Adrenal gland (tissue), 12 donors: ENCODE measurements around the gene TRAF2. TPM values are rescaled to one million over a fixed set of nuclear protein-coding genes. Genes with fewer than 3 reads are reported as not detected.

Source experiments
- DNase-seq, 7 donors: peaks; one replicate each; pipeline ENCODE4 v3.0.0-alpha.2; 2019 to 2020
- H3K27ac ChIP-seq, 5 donors: fragments of 200-600 bp; sonication (generic) in 4 of 5; 1 replicate in 3 of 5; 2 replicates in 2 of 5; pipeline versions ENCODE4 v1.5.1 to v1.8.0; 2016 to 2020; ENCODE audit warnings: mild to moderate bottlenecking in 1 of 5
- H3K27me3 ChIP-seq: fragments of 200-600 bp; 2 replicates; pipeline ENCODE4 v1.8.0; 2021
- H3K36me3 ChIP-seq, 2 donors: fragments of 200-600 bp; replicated peaks in 1 of 2; 1 replicate in 1 of 2; 2 replicates in 1 of 2; pipeline versions ENCODE4 v1.5.1 to v1.8.0; 2018 to 2022
- H3K4me1 ChIP-seq, 2 donors: fragments of 200-600 bp; replicated peaks in 1 of 2; 1 replicate in 1 of 2; 2 replicates in 1 of 2; pipeline versions ENCODE4 v1.5.1 to v1.8.0; 2018 to 2021
- H3K4me3 ChIP-seq, 4 donors: fragments of 200-600 bp; sonication (generic) in 3 of 4; one replicate each; pipeline ENCODE4 v1.5.1; 2016 to 2018
- H3K9me3 ChIP-seq, 3 donors: fragments of 200-600 bp; sonication (generic) in 1 of 3; replicated peaks in 1 of 3; 1 replicate in 2 of 3; 2 replicates in 1 of 3; pipeline versions ENCODE4 v1.5.1 to v1.8.0; 2016 to 2021
- POLR2A ChIP-seq, 2 donors: fragments of 450-650 bp; IDR thresholded peaks; one replicate each; pipeline ENCODE4 v1.6.1; 2017; ENCODE audit warnings: antibody characterized with exemption in 2 of 2, mild to moderate bottlenecking in 2 of 2, moderate library complexity in 1 of 2
- WGBS, 4 donors: extraction: QIAGEN DNeasy Blood & Tissue Kit in 2 of 4; methylation state at CpG; one replicate each; pipeline versions ENCODE4 v1.1.5 to v1.1.7; 2013 to 2017; 5-methylcytosine and 5-hydroxymethylcytosine counted together
- intact Hi-C, 2 donors: fragments of 100-400 bp; cut with DNase I; formaldehyde crosslinking; loops; one replicate each; pipeline versions ENCODE4 v1.14.1 to v1.15.0; 2022 to 2023
- polyA plus RNA-seq, 3 donors: library from polyadenylated mRNA; stranded (reverse); fragments of 200-250 nt in 2 of 3; fragments of 350-450 nt in 1 of 3; fragmentation: Illumina TruSeq in 1 of 3; extraction: RNeasy Lipid Tissue Mini Kit (QIAGEN cat#74804) in 1 of 3; gene quantifications; one replicate each; pipeline ENCODE4 v1.2.3, GENCODE V29; 2013 to 2014
- total RNA-seq, 9 donors: library from RNA; depleted of rRNA in 4 of 9; stranded (reverse); fragments of >200 nt in 4 of 9; fragments of 120-200 nt in 1 of 9; fragmentation: NEBNext Ultra II Directional in 1 of 9; extraction: Animal tissue kit (Norgen Biotek cat#: 25700) in 1 of 9; gene quantifications; one replicate each; pipeline versions ENCODE4 v1.1.0 to v1.2.4, GENCODE V29; 2013 to 2023
- TF ChIP-seq, protein P1 (sequence below), 6 experiments: fragments of 450-650 bp in 4 of 6; fragments of 200-600 bp in 2 of 6; sonication (generic) in 1 of 6; IDR thresholded peaks; 1 replicate in 5 of 6; 2 replicates in 1 of 6; pipeline versions ENCODE4 v1.5.1 to v1.8.0; 2016 to 2021; ENCODE audit warnings: antibody characterized with exemption in 6 of 6, mild to moderate bottlenecking in 2 of 6, moderate library complexity in 1 of 6
- donor health status: healthy with polysubstance abuse.
- donor health status: Bipolar disorder and iron deficiency.
- donor health status: DM: yes; HTN: yes; CAD: no.
- donor health status: DM: no; HTN: no; CAD: no.
- donor health status: DM: no; HTN: no; CAD: no.
- donor health status: DM: yes; HTN: yes; CAD: no.

The TRAF2 gene
- total and polyA plus RNA-seq, 12 donors = 3.4 to 24.7 (median 10.6) TPM

- DNase-seq = no peak
- Histone ChIP-seq H3K9me3 (no peaks in the 10 kb centered on the region), H3K36me3 (no peaks in the 10 kb centered on the region), H3K4me3 (no peak overlapping the region), H3K4me1 (peaks cover 0 to 14% of the 10 kb centered on the region in 2 donors), H3K27me3 (no peaks in the 10 kb centered on the region), H3K27ac (no peak overlapping the region)
- TF ChIP-seq, protein P1, sequence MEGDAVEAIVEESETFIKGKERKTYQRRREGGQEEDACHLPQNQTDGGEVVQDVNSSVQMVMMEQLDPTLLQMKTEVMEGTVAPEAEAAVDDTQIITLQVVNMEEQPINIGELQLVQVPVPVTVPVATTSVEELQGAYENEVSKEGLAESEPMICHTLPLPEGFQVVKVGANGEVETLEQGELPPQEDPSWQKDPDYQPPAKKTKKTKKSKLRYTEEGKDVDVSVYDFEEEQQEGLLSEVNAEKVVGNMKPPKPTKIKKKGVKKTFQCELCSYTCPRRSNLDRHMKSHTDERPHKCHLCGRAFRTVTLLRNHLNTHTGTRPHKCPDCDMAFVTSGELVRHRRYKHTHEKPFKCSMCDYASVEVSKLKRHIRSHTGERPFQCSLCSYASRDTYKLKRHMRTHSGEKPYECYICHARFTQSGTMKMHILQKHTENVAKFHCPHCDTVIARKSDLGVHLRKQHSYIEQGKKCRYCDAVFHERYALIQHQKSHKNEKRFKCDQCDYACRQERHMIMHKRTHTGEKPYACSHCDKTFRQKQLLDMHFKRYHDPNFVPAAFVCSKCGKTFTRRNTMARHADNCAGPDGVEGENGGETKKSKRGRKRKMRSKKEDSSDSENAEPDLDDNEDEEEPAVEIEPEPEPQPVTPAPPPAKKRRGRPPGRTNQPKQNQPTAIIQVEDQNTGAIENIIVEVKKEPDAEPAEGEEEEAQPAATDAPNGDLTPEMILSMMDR (IDR thresholded peaks at IDR 0.05) = no peak
- no peak for TF ChIP-seq POLR2A (IDR thresholded peaks at IDR 0.05)
- intact Hi-C loops = loop anchor here in 1 of 2 donors (5.0 kb wide), 1 partner anchor 66 kb away; no protein-coding TSS in a partner anchor
- WGBS, 4 donors = 93 to 100% (median 94%) methylated on average over 4 of the region's 4 CpGs
These were observed 70.3 kb downstream of the TRAF2 start for GRCh38 chr9:136956604-136957003.

- Histone ChIP-seq H3K27ac (no peak overlapping the region), H3K9me3 (no peaks in the 10 kb centered on the region), H3K36me3 (no peaks in the 10 kb centered on the region), H3K4me1 (peaks cover 0 to 5% of the 10 kb centered on the region in 2 donors), H3K4me3 (no peak overlapping the region), H3K27me3 (no peaks in the 10 kb centered on the region)
- WGBS, 4 donors = 82 to 100% (median 90%) methylated on average over 1 of the region's 1 CpG
- TF ChIP-seq, protein P1 (IDR thresholded peaks at IDR 0.05) = no peak
- TF ChIP-seq POLR2A (IDR thresholded peaks at IDR 0.05) = no peak
- no peak for DNase-seq
- intact Hi-C loops = loop anchor here in 1 of 2 donors (5.0 kb wide), 1 partner anchor 65 kb away; no protein-coding TSS in a partner anchor
These were observed 71.1 kb downstream of the TRAF2 start for GRCh38 chr9:136957461-136957860.

DNA sequence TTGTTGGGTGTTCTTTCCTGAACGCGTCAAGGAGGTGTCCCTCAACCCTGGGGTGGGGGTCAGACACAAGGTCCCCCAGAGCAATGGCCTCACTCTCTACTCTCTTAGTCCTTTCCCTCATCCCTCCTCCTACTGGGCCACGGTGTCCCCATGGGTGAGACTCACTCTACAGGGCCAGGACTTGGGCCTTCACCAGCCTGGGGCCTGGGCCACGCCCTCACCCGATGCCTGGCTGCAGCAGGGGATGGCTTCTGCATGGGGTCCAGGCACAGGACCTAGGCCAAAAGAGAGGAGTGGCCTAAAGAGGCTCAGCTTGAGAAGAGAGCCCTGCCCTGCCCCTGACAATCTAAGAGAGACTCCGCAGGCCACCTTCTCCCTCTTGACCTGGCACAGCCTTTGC, 71.6 kb downstream of the TRAF2 start:
- peaks cover 0 to under 1% of the 10 kb centered on the region in 2 donors for H3K4me1 ChIP-seq
- H3K27ac ChIP-seq = no peak overlapping the region
- WGBS, 4 donors = 89 to 96% (median 93%) methylated on average over 5 to 6 of the region's 6 CpGs
- intact Hi-C loops = loop anchor here in 1 of 2 donors (5.0 kb wide), 1 partner anchor 64 kb away; no protein-coding TSS in a partner anchor
- H3K36me3 ChIP-seq = no peaks in the 10 kb centered on the region
- H3K4me3 ChIP-seq = no peak overlapping the region
- TF ChIP-seq, protein P1 (IDR thresholded peaks at IDR 0.05) = no peak
- TF ChIP-seq POLR2A (IDR thresholded peaks at IDR 0.05) = no peak
- no peak for DNase-seq
- no peaks in the 10 kb centered on the region for H3K9me3 ChIP-seq
- H3K27me3 ChIP-seq = no peaks in the 10 kb centered on the region

- Histone ChIP-seq H3K4me1 (no peaks in the 10 kb centered on the region), H3K4me3 (no peak overlapping the region), H3K9me3 (no peaks in the 10 kb centered on the region), H3K36me3 (no peaks in the 10 kb centered on the region), H3K27me3 (no peaks in the 10 kb centered on the region), H3K27ac (no peak overlapping the region)
- TF ChIP-seq, protein P1 (IDR thresholded peaks at IDR 0.05) = no peak
- TF ChIP-seq POLR2A (IDR thresholded peaks at IDR 0.05) = no peak
- no peak for DNase-seq
- intact Hi-C loops = loop anchor here in 1 of 2 donors (5.0 kb wide), 1 partner anchor 64 kb away; no protein-coding TSS in a partner anchor
- WGBS, 4 donors = 90 to 96% (median 93%) methylated on average over 5 to 7 of the region's 7 CpGs
These were observed 72.2 kb downstream of the TRAF2 start for GRCh38 chr9:136958473-136958872.
